HG03066 (cell line): Measurements from ENCODE around the gene PIR.
A peak's percentile ranks its signal among the peaks of the same experiment; 100 is the strongest.

Experiments
- ATAC-seq: cut with Tn5 transposase; IDR thresholded peaks from one replicate; pipeline ENCODE4 v1.9.1; 2021; ENCODE audit warnings: low read depth; ENCODE audit not compliant: unreplicated experiment

PIR gene

DNA sequence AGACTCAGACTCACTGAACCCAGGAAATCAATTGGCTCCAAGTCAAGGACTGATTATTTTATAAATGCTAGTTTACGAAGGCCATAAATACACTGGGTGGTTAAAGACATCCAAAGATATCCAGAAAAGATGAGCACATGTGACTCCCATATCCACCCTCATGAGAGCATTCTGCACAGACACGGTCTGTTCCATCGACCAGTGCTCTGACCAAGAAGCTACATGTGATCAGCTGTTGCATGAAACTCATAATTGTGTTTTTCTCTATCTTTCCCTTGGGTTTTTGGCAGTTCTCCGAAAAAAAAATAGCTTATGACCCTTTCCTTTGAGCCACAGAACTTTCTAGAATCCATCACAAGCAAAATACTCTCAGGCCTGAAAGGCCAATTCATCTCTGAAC is 2.7 kb upstream of the PIR start:
- no peak for ATAC-seq

DNA sequence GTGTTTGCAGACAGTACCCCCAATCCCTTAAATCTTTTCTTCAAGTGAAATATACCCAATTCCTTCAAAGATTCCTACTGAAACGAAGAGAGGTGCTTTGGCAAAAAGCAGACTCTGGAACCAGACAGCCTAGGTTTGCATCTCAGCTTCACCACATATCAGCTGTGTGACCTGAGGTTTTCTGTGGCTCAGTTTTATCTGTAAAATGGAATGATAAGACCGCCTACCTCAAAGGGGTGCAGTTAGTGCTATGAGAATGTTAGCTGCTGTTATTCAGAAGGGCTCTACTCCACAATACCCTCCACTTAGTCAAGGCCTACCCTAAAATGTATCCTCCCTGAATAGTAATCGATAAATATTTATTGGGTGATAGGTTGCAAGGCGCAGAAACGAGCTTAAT is 664 bp downstream of the PIR start:
- no peak for ATAC-seq

DNA sequence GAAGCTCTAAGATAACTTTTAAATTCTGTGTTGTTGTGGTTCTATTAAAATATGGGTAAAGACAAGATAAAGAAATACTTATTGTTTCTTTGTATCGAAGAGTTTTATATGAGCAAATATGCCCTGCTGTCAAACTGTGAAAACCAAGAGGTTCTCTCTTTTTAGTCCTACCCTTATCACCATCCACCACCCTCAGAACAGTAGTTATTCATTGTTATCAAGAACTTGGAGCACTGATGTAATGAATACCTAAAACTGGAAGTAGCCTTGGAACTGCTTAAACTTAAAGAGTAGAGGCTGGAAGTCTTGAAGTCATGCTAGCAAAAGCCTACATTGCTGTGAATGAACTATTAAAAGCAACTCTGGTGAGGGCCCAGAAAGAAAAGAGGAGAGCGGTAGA is 9.2 kb downstream of the PIR start:
- no peak for ATAC-seq

DNA sequence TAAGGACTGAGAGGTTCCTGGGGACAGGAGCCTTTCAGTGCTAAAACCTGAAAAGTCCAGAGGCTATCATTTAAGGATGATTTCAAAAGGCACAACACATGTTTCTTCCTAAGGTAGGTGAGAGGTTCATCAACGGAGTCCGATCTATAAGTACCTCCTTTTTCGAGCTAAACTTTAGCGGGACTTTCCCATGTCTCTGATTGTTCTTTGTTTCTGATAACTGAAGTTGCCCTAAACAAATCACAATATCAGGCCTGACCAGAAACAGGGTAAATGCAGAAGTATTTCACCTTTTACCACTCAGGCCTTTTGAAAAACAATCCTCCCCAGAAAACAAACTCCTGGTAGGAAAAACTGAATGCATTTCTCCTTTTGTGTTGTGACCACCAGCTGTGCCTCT is 17.6 kb downstream of the PIR start:
- ATAC-seq: no peak

DNA sequence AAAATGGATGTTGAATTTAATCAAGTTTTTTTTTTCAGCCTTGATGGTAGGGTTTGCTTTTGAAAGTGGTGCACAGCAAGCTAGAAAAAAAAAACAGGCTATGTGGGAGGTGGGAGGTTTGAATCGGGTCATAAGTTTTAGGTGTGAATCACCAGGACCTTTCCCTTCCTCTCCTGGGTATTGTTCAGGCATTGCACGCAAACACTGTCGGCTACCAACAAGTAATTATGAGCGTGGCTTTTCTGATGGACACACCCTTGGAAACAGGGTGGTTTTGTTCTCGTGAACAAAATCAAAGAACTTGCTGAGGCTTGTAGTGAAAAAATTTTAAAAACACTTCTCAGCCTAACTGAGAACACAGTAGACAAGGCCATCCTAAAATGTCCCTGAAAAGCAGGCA is 18.1 kb downstream of the PIR start:
- no peak for ATAC-seq

DNA sequence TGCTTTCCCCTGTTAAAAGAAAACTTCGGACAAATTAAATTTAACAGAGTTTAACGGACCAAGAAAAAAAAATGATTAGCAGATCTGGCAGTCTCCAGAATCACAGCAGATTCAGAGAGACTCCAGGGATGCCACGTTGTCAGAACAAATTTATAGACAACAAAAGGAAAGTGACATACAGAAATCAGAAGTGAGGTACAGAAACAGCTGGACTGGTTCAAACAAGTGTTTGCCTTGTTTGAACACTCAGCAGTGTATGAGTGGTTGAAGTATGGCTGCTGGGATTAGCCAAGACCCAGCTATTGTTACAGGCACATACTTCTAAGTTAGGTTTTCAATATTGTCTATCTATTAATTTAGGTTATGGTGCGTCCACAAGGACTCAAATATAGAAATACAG is 19.1 kb downstream of the PIR start:
- no peak for ATAC-seq

DNA sequence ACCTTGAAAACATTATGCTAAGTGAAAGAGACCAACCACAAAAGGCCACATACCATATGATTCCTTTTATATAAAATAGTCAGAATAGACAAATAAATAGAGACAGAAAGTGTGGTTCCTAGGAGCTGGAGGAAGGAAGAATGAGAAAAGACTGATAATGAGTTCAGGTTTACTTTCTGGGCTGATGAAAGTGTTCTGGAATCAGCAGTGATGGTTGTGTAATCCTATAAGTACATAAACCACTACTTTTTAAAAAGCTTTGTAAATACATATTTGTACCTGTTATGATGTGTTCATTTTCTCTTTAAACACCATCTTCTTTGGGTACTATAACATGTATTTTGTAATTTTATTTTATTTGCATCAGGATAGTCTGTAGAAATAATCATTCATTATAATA is 20.6 kb downstream of the PIR start:
- ATAC-seq: no peak

DNA sequence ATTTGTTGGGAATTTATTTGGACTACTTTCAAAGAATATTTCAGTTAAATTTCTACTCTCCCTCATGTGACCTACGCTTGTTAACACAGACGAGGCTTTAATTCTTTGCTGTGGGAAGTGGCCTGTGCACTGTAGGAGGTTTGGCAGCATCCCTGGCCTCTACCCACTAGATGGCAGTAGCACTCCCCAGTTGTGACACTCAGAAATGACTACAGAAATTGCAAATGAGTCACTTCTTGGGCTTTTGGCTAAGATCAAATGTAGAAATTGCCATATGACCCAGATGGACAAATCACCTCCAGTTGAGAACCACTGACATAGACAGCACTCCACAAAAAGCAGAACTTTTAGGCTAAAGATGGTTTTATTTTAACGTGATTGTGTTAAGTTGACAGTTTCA is 22.1 kb downstream of the PIR start:
- ATAC-seq: no peak

DNA sequence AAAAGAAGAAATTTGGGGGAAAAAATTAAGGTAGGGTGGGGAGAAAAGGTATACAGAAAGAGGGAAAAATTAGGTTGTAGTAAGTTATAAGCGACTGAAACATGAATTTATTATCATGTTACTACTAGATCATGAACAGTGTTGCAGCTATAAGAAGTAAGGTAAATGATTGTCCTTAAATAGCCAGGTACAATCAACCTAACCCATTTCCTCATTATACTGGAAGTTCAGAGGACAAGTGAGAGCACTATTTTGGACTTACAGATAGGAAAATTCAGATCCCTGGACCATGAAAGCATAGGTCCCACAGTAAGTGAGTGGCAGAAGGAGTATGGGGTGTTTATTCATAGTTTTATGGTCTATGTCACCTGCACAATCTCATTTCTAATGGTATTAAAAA is 23.5 kb downstream of the PIR start:
- ATAC-seq: no peak

DNA sequence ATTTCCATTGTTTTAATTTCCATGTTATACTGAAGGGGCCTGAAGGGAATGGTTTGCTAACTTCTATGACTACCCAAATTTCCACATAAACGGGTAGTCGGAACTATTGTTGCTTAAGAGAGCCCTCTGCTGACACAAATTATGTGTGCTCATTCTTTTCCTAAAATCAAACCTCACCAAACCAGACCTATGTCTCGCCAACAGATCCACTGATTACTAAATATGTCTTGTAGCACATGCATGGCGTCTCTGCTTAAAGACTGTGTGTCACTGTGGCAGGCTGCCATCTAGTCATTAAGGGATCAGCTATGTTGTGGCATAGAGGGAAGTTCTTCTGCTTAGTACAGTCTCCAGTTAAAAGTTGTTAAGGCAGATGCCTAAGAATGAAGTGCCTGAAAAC is 25.1 kb downstream of the PIR start:
- no peak for ATAC-seq

DNA sequence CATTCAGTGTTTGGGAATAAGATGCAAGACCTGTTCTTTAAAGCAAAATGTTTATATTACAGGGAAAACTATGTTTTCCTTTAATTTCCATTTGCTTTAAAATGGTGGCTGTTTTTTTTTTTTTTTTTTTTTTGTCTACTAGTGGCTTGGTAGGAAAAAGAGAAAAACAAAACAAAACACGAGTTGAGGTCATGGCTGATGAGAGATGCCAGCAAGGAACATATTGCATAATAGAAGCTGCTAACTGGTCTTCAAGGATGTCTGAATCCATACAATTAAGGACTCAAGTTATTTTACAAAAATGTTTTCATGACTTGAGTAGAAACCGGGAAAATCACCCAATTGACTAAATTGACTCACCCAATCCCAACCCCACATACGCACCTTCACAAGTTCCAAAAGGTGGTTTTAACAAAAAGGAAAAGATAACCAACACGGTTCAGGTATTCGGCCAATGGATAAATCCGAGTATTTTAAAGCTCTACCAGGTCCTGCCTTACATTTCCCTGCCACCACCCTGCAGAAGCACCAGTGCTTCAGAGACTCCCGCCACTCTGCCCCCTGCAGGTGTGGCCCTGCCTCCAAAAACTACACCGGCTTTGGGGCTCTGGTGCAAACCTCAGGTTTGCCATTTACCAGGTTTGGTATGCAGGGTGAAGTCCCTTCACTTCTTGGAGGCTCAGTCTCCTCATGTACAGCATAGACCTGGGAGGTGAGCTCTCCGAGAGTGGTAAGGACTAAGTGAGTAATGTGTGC is 27.1 kb downstream of the PIR start:
- no peak for ATAC-seq

DNA sequence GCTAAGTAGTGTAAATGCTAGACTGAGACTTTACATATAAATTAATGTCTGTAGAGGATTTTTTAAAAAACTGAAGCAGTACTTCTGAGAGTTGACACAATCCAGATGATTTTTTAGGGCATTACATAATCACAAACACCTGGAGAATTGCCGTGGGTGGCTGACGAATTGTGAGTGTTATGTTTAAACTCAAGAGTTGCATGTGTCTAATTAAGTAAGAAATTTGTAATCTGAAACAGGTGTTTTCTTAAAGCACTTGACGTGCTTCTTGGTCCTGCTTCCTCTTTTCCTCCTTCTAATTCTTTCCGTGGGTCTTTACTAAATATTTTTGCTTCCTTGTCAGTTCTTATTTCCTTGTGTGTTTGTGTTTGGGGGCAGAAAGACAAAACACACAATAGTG is 27.8 kb downstream of the PIR start:
- peak; percentile 73 for ATAC-seq

DNA sequence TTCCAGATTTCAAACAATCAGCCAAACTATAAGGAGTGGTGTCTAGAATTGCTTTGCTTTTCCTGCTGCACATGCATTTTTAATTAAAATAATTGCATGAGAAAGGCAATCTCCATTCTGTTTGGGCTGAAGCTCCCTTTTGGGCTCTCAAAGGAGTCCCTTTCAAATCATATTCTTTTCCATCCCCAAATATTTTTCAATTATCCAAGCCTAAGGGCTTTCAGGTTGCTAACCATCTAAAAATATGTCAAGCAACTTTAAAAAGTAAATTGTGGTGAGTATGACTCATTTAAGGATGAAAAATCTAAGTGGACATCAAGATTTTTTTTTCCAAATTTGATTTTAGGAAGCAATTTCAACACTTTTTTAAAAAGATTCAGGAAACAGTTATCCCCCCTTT is 28.4 kb downstream of the PIR start:
- no peak for ATAC-seq

DNA sequence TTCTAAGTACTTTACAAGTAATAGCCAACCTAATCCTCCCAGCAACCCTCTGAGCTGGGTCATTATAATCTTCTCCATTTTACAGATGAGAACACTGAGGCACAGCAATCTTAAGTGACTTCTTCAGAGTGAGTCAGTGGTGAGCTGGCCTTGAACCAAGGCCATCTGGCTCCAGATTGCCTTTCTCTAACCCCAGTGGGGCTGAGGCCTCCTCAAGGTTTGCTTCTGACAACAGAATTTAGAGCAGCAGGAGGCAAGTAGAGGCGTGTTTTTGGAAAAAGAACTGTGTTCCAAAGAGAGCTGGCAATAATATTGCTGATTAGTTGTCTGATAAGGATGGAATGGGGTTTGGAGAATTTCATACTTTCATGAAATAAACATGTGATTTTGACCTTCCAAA is 41.2 kb downstream of the PIR start:
- ATAC-seq: no peak

DNA sequence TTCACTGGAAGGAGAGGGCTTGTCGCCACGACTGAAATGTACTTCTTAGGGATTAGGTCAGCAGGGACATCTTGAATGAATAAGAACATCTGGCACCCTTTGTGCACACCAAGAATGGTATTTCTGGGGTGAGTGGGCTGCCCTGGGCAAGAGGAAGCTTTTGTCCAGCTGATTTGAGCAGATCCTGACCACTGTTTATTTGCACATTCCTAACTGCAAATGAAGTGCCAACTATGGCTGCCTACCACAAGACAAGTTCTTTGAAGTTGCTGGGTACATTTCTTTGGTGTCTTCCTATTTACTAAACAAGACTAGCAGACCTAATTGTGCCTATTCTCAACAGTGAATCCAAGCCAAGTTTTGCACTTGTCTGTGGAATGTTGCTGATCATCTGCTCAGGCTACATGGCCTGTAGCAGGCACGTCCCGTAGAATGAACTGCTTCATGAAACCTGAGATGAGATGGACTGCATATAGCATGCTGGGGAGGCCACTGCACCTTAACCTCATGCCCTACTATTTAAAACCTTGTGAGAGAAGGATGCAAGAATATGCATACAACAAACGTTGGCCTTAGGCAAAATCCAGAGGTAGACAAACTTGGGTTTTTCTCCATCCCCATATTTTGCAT is 45.0 kb downstream of the PIR start:
- ATAC-seq: no peak

DNA sequence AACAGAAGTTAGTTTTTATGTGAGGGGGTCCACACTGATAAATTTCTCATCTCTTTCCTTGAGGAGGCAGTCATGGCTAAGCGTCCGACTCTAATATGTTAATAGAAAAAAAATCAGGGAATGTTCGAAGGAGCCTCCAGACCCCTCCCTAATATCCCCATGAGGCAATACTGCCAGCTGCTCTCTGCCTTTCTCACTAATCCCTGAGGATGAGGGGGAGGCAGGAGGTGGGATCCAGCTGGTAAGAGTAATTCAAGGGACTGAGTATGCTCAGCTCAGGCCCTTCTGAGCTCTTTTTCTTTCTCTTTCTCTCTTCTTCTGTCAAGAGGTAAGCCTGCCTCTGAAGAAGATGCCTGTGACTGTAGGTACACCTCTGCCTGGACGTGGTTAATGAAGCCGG is 51.7 kb downstream of the PIR start:
- ATAC-seq: no peak

DNA sequence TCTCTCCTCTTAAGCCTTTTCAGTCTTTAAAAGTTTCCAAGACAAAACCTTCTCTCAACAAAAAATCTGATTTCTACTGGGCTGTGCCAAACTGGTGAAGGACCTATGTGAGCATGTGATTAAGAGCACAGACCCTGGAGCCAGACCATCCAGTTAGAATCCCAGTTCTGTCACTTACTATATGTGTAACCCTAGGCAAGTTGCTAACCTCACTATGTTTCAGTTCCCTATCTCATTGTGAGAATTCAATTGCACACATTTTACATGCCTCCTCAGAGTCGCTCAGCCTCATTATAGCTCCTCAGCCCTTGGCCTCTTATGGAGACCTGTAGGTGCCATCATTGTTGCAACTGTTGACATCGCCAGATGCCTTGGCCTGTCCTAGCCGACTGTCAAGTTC is 54.8 kb downstream of the PIR start:
- no peak for ATAC-seq

DNA sequence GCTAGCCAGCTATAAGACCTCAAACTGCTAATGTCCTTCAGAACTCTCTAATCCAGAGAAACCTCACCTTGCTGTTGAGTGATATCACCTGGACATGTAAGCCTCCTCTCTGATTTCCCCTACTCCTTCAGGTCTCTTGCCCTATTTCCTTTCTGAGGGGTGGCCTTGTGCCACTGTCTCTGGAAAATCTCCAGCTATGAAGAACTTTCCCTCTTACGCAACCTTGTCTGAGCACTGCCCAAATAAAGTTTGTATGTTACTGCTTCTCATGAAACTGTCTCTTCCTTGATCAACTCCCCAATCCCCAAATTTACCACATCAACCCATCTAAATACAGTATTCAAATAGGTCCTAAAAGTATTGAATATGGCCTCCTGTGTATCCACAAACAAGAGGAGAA is 55.4 kb downstream of the PIR start:
- no peak for ATAC-seq

DNA sequence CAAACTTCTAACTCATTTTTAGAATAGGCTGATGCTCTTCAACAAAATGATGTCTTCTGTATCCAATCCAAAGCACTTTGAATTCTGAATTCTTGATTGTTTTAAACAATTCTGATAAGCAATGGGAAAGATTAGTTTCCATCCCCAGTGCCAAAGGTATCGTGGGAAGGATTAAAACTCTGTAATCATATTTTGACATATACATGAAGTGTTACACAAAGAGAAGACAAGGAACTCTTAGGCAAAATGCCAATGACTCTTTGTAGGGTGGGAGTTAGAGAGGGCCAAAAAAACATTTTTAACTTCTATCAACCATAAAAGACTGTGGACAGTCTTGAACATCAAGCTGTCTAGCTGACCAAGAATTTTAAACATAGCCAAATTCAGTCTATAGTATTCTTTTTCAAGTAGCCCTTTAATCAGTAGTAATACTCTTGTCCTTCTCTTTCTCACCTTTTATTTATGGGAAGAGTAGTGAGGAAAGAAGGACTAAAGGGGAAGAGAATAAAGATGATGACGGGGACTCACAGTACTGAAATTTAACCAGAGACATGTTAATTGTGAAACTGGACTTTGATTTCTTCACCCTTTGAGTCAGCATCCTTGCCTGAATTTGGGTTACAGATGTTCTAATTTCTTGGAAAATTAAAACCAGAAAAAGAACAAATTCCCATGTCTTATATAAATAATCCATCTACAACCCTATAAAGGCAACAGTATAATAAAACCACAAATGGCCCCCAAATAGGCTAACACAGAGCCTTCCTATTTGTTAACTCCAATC is 57.1 kb downstream of the PIR start:
- no peak for ATAC-seq

DNA sequence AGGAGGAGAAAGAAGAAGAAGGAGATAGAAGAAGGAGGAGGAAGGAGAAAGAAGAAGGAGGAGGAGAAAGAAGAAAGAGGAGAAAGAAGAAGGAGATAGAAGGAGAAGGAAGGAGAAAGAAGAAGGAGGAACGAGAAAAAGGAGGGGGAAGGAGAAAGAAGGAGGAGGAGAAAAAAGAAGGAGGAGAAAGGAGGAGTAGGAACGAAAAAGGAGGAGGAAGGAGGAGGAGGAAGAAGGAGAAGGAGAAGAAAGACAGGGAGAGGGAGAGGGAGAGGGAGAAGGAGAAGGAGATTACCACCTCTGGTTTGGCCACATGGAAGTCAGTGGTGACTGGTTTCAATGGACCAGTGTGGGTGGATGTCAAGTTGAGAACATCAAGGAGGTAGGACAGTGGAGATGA is 58.9 kb downstream of the PIR start:
- ATAC-seq: no peak

DNA sequence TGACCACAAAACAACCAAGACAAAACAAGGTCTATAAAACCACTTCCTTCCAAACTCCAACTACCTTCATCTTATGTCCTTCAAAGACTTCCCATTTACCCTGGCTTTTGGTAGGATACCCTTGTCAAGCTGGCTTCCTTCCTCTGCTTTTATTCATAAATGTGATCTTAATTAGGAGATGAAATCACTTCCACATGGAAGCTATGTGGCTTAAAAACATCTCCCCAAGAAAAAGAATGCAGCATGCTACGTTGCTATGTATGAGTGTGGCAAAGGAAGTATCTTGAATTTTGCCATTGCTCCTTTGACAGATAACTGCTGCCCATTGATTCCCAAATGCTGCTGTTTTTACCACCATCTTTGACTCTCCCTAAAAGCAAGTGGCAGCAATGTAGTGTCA is 62.5 kb downstream of the PIR start:
- ATAC-seq: no peak

DNA sequence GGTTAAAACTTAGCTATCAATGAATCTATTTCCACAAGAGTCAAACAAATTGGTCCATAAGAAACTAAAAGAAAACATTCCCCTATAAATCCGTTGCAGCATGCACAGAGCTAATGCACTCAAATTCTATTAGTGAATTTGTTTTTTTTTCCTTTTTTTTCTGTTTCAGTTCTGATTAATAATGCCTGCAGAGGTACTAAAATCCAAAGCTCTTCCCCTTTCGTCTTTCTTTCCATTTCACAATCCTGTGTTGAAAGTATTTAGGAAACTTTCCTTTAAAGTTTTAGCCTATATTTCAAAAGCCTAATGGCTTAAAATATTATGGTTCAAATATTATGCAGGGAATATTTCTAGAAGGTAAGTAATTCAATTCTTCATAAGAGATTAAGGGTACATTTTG is 63.1 kb downstream of the PIR start:
- no peak for ATAC-seq
